SKM-1 treated with dmso at 0.1 percent for 144 hours (cell line): ENCODE results near the gene CFAP210.
"Not testable (repeated sequence)": the region's sequence is repeated elsewhere in the genome, so short reads cannot be mapped to it uniquely, and the experiment has no call there.

ENCODE experiments used
- DNase-seq: peaks from one replicate; lab custom pipeline; 2025; ENCODE audit not compliant: unreplicated experiment; lab: John Stamatoyannopoulos, UW

The CFAP210 gene

GRCh38 chr2:169636440-169637097, 57.6 kb downstream of the CFAP210 start:
- DNase-seq: no peak

GRCh38 chr2:169625781-169626180, 68.4 kb downstream of the CFAP210 start:
- DNase-seq: no peak

DNA sequence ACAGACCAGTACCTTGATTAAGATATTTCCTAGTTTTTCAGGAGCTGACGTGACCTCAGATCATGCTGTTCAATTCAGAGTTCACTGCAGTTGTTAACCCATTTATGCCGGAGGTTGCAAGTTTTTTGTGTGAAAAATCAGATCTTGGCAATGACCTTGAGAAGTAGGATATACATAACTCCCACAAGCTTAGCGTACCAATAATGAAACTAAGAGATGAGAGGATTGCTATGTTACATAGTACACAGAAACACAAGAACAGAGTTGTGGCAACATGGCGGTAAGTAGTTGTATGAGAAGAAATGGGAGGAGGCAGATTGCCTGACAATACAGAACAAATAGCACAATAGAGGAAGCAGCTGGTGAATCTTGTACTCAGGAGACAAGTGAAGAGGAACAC, 71.0 kb downstream of the CFAP210 start:
- no peak for DNase-seq

DNA sequence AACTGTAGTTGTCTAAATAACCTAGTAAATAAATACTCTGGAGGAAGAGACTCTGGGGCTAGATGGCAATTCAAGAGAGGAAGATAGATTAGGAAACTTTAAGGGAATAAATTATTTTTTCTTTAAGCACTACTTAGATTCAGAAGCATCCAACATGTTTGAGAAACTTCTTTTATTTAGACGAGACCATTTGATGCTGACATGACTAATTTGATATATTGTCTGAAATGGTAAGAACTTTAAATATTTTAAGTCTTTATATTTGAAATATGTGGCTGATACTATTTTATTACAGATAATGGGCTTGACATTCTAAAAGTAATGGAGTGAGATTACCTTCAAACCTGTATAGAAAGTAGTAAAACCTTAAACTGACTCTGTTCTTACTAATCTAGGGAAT, 73.7 kb downstream of the CFAP210 start:
- no peak for DNase-seq

DNA sequence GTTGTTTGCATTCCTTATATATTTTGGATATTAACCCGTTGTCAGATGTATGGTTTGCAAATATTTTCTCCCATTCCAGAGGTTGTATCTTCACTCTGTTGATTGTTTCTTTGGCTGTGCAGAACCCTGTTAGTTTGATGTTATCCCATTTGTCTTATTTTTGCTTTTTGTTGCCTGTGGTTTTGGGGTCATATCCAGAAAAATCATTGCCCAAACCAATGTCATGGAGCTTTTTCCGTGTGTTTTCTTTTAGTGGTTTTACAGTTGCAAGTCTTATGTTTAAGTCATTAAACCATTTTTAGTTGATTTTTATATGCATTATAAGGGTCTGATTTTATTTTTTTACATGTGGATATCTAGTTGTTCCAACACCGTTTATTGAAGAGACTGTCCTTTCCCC, 74.3 kb downstream of the CFAP210 start:
- DNase-seq: no peak

- DNase-seq: not testable (repeated sequence)
Observed at GRCh38 chr2:169615982-169616381, 78.2 kb downstream of the CFAP210 start.

DNA sequence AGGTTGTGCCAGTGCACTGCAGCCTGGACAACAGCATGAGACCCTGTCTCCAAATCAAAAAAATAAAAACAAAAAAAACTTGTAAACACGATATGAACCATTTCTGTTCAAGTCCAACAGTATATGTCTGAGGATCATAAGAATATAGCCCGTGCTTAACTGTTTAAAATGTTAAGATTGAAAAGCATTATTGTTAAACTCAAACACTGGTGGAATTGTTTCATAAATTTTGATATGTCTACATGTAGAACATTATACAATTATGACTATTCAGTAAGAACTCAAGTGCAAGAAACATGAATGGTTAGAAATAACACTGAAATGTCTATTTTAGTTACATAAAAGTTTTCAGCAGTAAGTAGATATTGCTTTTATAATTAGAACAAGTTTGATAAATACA, 80.3 kb downstream of the CFAP210 start:
- DNase-seq: no peak

DNA sequence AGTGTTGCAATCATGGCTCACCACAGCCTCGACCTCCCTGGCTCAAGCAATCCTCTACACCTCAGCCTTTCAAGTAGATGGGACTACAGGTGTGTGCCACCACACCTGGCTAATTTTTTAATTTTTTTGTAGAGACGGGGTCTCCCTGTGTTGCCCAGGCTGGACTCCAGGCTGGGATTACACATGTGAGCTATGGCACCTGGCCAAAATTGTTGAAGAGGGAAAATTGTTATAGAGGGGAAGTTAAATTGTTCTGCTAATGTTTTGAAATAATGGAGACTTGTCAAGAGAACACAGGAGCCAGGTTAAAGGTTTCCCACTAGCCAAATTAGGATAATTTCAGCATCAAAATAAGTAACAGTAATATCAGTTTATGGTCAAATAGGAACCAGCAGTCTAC, 84.9 kb downstream of the CFAP210 start:
- no peak for DNase-seq

GRCh38 chr2:169599568-169599967, 94.6 kb downstream of the CFAP210 start:
- no peak for DNase-seq

GRCh38 chr2:169598982-169599381, 95.2 kb downstream of the CFAP210 start:
- no peak for DNase-seq

DNA sequence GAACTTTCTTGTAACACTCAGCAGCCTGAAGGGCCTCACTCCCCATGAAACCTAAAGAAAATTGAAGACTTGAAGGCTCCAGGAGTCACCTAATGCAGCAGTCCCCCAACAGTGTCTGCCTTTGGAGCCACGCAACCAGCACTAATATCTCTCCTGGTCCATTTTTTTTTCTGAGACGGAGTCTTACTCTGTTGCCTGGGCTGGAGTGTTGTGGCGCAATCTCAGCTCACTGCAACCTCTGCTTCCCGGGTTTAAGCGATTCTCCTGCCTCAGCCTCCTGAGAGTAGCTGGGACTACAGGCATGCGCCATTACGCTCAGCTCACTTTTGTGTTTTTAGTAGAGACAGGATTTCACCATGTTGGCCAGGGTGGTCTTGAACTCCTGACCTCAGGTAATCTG, 97.7 kb downstream of the CFAP210 start:
- not testable (repeated sequence) for DNase-seq
